SH-SY5Y (cell line): ENCODE data around the gene E2F1.

ENCODE experiments used
- GATA2 ChIP-seq: IDR thresholded peaks from 2 replicates; pipeline ENCODE4 v1.6.1; 2011; ENCODE audit warnings: mild to moderate bottlenecking, low read depth, low read length
- GATA3 ChIP-seq: IDR thresholded peaks from 2 replicates; pipeline ENCODE4 v1.6.1; 2011; ENCODE audit warnings: low read depth, mild to moderate bottlenecking, low read length, moderate library complexity

GRCh38 chr20:33645396-33645795 lies 40.8 kb downstream of the E2F1 start:
- no peak for TF ChIP-seq GATA2
- TF ChIP-seq GATA3: no peak
